Measurements from ENCODE around the gene FOXR2.

FOXR2 gene

DNA sequence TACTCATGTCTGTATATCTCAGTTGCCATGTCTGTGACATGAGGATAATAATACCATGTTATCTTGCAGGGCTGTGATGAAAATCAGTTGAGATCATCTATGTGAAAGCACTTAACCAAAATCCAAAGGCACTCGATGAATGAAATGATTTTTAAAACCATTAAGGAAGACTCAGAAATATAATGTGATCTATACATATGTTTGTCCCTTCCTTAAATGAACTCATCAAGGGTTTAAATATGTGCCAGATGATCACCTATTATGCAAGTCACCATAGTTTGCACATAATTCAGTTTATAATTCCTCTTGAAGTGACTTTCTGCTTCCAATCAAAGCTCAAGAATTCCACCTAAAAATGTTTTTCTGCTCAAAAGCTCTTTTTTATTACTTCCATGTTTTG is at the start of gene FOXR2:
TSS of gene FOXR2 (plus strand) at position 301 of the 400 bp plus-strand sequence. CDS start 312 bp downstream, outside the sequence.
- DNase-seq (ENCODE audit: low read depth): no peak

GRCh38 chrX:55579115-55579514 is 44.1 kb upstream of the FOXR2 start:
- no peak for DNase-seq (ENCODE audit: low read depth)

DNA sequence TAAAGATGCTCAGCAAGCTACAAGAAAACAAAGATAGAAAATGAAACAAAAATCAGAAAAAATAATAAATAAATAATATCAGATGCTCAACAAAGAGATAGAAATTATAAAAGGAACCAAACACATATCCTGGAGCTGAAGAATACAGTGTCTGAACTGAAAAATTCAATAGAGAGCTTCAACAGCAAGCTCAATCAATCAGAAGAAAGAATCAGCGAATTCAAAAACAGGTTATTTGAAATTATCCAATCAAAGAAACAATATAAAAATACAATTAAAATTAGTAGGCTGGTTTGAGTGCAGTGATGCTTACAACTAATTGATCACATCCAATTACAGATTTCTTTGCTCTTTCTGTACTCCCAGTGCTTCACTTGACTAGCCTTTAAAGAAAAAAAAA is 40.8 kb upstream of the FOXR2 start:
- no peak for DNase-seq (ENCODE audit: low read depth)

DNA sequence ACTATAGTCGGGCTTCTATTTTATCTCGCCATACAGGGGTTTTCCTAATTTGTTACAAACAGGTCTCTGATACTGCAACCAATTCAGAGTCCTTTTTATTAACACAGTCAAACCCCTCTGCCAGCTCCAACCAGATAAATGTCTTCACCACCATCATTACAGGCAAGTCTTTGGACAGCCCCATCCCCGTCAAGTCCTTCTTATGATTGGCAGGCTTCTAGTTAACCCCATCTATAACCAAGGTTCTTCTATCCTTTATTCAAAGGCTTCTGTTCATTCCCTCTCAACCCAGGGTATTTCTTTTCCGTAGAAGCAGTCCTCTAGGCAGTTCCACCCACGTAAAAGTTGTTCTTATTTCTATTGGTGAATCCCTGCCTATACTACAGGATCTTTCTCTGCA is 29.9 kb upstream of the FOXR2 start:
- no peak for DNase-seq (ENCODE audit: low read depth)

DNA sequence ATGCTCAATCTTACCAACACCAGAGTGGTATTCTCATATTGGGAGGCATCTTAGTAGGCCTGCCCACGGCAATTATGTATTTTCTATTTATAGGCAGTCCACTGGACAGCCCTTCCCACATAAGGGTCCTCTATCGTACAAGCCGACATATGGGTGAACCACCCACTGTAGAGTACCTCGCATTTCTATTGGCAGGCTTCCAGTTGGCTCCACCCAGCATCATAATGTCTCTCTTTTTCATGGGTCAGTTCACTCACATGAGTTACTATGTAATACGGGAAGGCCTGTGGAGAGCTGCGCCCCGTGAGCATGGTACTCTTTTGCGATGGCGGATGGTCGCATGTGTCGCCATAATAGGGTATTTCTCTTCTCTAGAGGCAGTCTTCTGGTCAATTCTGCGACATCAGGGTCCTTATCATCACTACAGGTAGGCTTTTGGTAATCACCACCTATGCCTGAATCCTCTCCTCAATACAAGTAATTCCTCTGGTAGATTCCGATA is 29.4 kb upstream of the FOXR2 start:
- no peak for DNase-seq (ENCODE audit: low read depth)

DNA sequence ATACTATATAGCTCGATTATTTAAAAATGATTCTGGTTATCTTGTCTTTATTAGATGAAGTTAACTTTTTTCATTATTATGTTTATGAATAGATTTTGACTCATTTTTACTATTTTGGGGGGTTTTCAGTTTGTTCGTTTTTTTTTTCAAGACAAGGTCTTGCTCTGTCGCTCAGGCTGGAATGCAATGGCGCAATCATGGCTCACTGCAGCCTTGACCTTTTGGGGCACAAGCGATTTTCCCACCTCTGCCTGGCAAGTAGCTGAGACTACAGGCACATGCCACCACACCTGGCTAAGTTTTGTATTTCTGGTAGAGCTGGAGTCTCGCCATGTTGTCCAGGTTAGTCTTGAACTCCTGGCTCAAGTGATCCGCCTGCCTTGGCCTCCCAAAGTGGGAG is 24.9 kb upstream of the FOXR2 start:
- no peak for DNase-seq (ENCODE audit: low read depth)

DNA sequence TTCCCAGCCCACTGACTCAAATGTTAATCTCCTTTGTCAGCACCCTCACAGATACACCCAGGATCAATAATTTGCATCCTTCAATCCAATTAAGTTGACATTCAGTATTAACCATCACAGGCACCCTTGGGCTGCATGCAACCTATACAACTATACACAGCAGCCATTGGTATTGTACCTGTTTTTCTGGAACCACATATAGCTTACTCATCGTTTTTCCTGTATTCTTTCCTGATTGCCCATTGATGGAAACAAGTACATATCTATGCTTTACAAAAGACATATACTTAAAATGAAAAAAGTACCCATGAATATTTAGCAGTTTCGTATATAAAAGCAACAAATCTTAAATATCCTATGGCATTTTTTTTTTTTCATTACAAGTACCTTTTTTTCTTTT is 3.7 kb upstream of the FOXR2 start:
- no peak for DNase-seq (ENCODE audit: low read depth)

DNA sequence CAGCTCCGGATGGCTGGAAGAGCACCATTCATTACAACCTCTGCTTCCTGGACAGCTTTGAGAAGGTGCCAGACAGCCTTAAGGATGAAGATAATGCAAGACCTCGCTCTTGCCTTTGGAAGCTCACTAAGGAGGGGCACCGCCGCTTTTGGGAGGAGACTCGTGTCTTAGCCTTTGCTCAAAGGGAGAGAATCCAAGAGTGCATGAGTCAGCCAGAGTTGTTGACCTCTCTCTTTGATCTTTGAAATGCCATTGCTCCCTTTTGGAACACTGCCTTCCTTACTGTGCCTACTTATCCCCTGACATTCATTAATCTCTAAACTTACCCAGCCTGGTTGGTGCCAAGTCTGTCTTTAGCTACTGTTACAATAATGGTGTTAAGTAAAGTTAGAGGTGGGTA is 1.2 kb downstream of the FOXR2 start:
- no peak for DNase-seq (ENCODE audit: low read depth)

- no peak for DNase-seq (ENCODE audit: low read depth)
These were observed 12.9 kb downstream of the FOXR2 start for GRCh38 chrX:55636109-55636508.

DNA sequence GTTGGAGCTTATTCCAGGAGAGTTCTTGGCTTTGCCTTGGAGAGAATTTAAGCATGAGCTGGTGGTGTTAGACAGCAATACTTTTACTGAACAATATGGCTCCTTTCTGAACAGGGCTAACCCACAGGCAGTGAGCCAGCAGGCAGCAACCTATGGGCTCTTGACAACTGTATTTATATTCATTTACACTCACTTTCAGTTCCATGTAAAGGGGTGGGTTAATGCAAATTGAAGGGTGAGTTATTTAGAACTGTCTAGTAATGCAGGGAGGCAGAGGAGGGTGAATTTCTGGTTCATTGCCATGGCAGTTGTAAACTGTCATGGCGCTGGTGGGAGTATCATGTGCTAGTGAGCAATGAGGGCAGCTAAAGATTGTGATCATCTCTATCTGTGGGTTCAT is 15.7 kb downstream of the FOXR2 start:
- DNase-seq (ENCODE audit: low read depth): no peak

DNA sequence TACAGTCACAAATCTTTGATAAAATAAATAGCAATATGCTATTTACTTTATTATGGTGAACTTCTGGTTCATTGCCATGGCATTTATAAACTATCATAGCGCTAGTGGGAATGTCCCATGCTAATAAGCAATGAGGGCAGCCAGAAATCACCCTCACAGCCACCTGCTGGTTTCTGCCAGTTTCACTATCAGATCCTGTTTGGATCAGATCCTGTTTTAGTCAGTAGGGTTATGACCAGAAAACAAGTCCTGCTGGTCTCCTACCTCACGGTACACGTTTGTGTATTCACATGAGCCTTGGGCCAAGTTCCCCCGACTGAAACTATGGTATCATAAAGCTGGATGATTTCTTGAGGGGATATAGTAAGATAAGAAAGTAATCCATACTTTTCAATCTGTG is 17.7 kb downstream of the FOXR2 start:
- DNase-seq (ENCODE audit: low read depth): no peak

DNA sequence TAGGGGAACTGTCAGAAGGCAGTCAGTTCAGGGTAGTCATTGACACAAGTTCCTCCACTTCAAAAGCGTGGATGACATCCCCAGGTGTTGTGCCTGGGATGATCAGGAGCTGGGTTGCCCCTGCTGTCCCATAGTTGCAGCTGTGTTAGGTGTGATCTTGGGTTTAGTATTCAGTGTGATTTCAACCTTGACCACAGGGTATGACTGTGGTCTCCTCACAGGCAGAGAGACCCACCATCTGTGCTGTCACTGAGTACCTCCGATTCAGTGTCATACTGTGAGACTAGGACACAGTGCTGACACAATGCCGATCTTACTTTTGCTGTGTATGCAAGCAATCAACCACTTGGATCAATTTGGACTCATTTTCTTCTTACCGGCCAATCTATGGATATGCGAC is 25.2 kb downstream of the FOXR2 start:
- no peak for DNase-seq (ENCODE audit: low read depth)

GRCh38 chrX:55659931-55660330 is 36.7 kb downstream of the FOXR2 start:
- DNase-seq (ENCODE audit: low read depth): no peak

DNA sequence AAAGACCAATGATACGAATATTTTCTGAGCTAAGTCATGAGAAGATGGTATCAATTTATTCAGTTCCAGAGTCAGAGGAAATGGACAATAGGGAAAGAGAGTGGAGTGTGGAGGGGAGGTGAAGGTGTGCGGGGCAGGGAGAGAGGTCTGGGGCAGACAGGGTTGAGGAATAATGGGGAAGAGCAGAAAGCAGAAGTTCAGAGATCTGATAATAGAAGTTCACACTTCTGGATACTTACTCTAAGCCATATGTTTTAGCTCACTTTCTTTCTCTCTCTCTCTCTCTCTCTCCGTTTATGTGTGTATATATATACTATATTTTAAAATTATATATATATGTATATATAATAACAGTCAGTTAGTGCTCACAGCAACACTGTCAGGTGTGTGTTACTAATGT is 40.4 kb downstream of the FOXR2 start:
- no peak for DNase-seq (ENCODE audit: low read depth)

DNA sequence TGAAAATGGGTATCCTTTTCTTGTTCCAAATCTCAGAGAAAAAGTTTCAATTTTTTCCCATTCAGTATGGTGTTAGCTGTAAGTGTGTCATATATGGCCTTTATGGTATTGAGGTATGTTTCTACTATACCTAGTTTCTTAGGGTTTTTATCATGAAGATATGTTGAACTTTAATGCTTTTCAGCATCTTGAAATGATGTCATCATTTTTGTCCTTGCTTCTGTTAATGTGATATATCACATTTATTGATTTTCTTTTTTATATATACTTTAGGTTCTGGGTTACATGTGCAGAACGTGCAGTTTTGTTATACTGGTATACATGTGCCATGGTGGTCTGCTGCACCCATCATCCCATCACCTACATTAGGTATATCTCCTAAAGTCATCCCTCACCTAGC is 44.9 kb downstream of the FOXR2 start:
- DNase-seq (ENCODE audit: low read depth): no peak
